GM12878 (cell line): ENCODE results near the gene DDX11. TPM values are rescaled to one million over a fixed set of nuclear protein-coding genes. Genes with fewer than 3 reads are reported as not detected.

Experiments
- ATAC-seq: fragments of 200-7000 bp; cut with Tn5 transposase; 3 replicates; pipeline ENCODE4 v1.9.1; 2020; ENCODE audit warnings: mild to moderate bottlenecking, moderate library complexity
- BruUV-seq: library from RNA; stranded (reverse); fragments of 400-500 nt; replicated peaks from 2 replicates; lab custom pipeline; 2021; lab: Mats Ljungman, UMichigan
- CTCF ChIA-PET: fragments of 300-600 bp; sonication (Branson Sonifier 250); formaldehyde crosslinking; extraction: SDS; loops from one replicate; lab custom pipeline; 2021; ENCODE audit warnings: inconsistent platforms; lab: Yijun Ruan, JAX
- POLR2A ChIA-PET: fragments of 350-600 bp; formaldehyde crosslinking; extraction: SDS; loops from one replicate; lab custom pipeline; 2021; ENCODE audit warnings: inconsistent platforms; lab: Charles Lee
- RAD21 ChIA-PET: fragments of 300-600 bp; sonication (Branson Sonifier 250); formaldehyde crosslinking; loops from one replicate; lab custom pipeline; 2023; ENCODE audit warnings: antibody characterized with exemption; ENCODE audit not compliant: unreplicated experiment; lab: Charles Lee
- SMC1A ChIA-PET: fragments of 300-600 bp; sonication (Branson Sonifier 250); formaldehyde crosslinking; loops from one replicate; lab custom pipeline; 2023; ENCODE audit not compliant: unreplicated experiment, uncharacterized antibody; lab: Charles Lee
- DNase-seq: peaks from one replicate; pipeline ENCODE4 v3.0.0-alpha.2; 2011; ENCODE audit warnings: low read depth, low spot score
- FAIRE-seq: peaks from 3 replicates; lab custom pipeline; 2011; peaks lifted over from hg19 to GRCh38; lab: Jason Lieb, UNC
- H2AFZ ChIP-seq: 2 replicates; pipeline ENCODE4 v1.6.0; 2011; ENCODE audit warnings: low read depth, low read length, control low read depth; ENCODE audit not compliant: control insufficient read depth
- H3K27ac ChIP-seq: 2 replicates; pipeline ENCODE4 v1.5.1; 2011; ENCODE audit warnings: control low read depth; ENCODE audit not compliant: control insufficient read depth, insufficient read depth
- H3K27me3 ChIP-seq, 2 experiments: replicated peaks in 1 of 2; 2 replicates each; pipeline versions ENCODE4 v1.6.0 to v1.6.1; 2011; ENCODE audit warnings: low read length in 1 of 2; ENCODE audit not compliant: control insufficient read depth in 2 of 2, insufficient read depth in 2 of 2
- H3K36me3 ChIP-seq, 2 experiments: 2 replicates each; pipeline ENCODE4 v1.5.1; 2011; ENCODE audit warnings: low read length in 1 of 2; ENCODE audit not compliant: control insufficient read depth in 2 of 2, insufficient read depth in 2 of 2
- H3K4me1 ChIP-seq: 2 replicates; pipeline ENCODE4 v1.6.1; 2011; ENCODE audit warnings: mild to moderate bottlenecking, low read length, moderate library complexity, mixed read lengths; ENCODE audit not compliant: control insufficient read depth, insufficient read depth
- H3K4me2 ChIP-seq: 2 replicates; pipeline ENCODE4 v1.6.0; 2011; ENCODE audit warnings: control low read depth; ENCODE audit not compliant: control insufficient read depth, insufficient read depth
- H3K4me3 ChIP-seq: fragments of 200-600 bp; sonication (generic); 2 replicates; pipeline ENCODE4 v1.5.1; 2016
- H3K79me2 ChIP-seq: 2 replicates; pipeline ENCODE4 v1.6.0; 2011; ENCODE audit warnings: low read length; ENCODE audit not compliant: control insufficient read depth, insufficient read depth
- H3K9ac ChIP-seq: 2 replicates; pipeline ENCODE4 v1.8.0; 2011; ENCODE audit warnings: low read length, control low read depth, mixed read lengths; ENCODE audit not compliant: control insufficient read depth, insufficient read depth
- H3K9me3 ChIP-seq: replicated peaks from 3 replicates; pipeline ENCODE4 v1.5.1; 2011; ENCODE audit warnings: mild to moderate bottlenecking, low read length; ENCODE audit not compliant: control insufficient read depth, insufficient read depth
- H4K20me1 ChIP-seq: 2 replicates; pipeline ENCODE4 v1.6.0; 2011; ENCODE audit not compliant: control insufficient read depth, insufficient read depth
- CBX3 ChIP-seq: fragments of 200-600 bp; sonication (generic); IDR thresholded peaks from 2 replicates; pipeline ENCODE4 v1.6.1; 2016; ENCODE audit warnings: low read depth, borderline replicate concordance
- CBX5 ChIP-seq: sonication (generic); IDR thresholded peaks from 2 replicates; pipeline ENCODE4 v1.6.1; 2016; ENCODE audit warnings: low read depth, moderate library complexity, mild to moderate bottlenecking, inconsistent platforms
- IKZF1 ChIP-seq: fragments of 450-650 bp; conservative IDR thresholded peaks from 2 replicates; pipeline ENCODE4 v1.6.1; 2017; ENCODE audit warnings: antibody characterized with exemption, mild to moderate bottlenecking
- IKZF2 ChIP-seq, 2 experiments: fragments of 450-650 bp; IDR thresholded peaks; 2 replicates each; pipeline ENCODE4 v1.6.1; 2017; ENCODE audit warnings: mild to moderate bottlenecking in 2 of 2, moderate library complexity in 2 of 2
- NR2C1 ChIP-seq: fragments of 450-650 bp; IDR thresholded peaks from 2 replicates; pipeline ENCODE4 v1.6.1; 2017; ENCODE audit warnings: antibody characterized with exemption, mild to moderate bottlenecking, moderate library complexity
- ZNF24 ChIP-seq: fragments of 450-650 bp; IDR thresholded peaks from 2 replicates; pipeline ENCODE4 v1.6.1; 2017; ENCODE audit warnings: antibody characterized with exemption, mild to moderate bottlenecking
- ZZZ3 ChIP-seq: IDR thresholded peaks from 2 replicates; pipeline ENCODE4 v1.6.1; 2011; ENCODE audit warnings: low read depth; ENCODE audit not compliant: control insufficient read depth, insufficient read length
- WGBS: methylation state at CpG from one replicate; pipeline ENCODE4 v1.1.6; 2016; ENCODE audit warnings: low lambda C conversion rate; ENCODE audit not compliant: insufficient replicate concordance, insufficient coverage; ENCODE audit errors: missing lambda C conversion rate; 5-methylcytosine and 5-hydroxymethylcytosine counted together
- in situ Hi-C: fragments of 300-500 bp; cut with MboI; formaldehyde crosslinking; loops from 9 replicates; pipeline ENCODE4 v1.14.3; 2018; ENCODE audit warnings: mixed read lengths
- intact Hi-C: fragments of 100-400 bp; cut with micrococcal nuclease; formaldehyde crosslinking; loops from one replicate; pipeline ENCODE4 v1.14.2; 2022; ENCODE audit not compliant: unreplicated experiment
- polyA plus RNA-seq, 11 experiments: library from polyadenylated mRNA; depleted of rRNA in 4 of 11; unstranded in 6 of 11; stranded (reverse) in 5 of 11; fragments of >200 nt; fragmentation: Nextera tagmentation in 4 of 11; fragmentation: Illumina TruSeq in 1 of 11; extraction: Ambion mirVana in 4 of 11; extraction: Trizol in 1 of 11; gene quantifications; 1 replicate in 1 of 11; 2 replicates in 10 of 11; pipeline versions ENCODE4 v1.2.1 to v1.2.3, GENCODE V29; 2011 to 2016; ENCODE audit warnings: inconsistent platforms in 2 of 11, missing spikeins in 2 of 11, low read depth in 1 of 11
- total RNA-seq, 4 experiments: library from RNA; depleted of rRNA in 3 of 4; stranded (reverse); fragments of >200 nt in 3 of 4; fragmentation: Illumina TruSeq in 1 of 4; extraction: Trizol in 1 of 4; gene quantifications; 2 replicates each; pipeline versions ENCODE4 v1.2.1 to v1.2.3, GENCODE V29; 2013 to 2021
- TF ChIP-seq, protein P1 (sequence below): fragments of 450-650 bp; IDR thresholded peaks from 2 replicates; pipeline ENCODE4 v1.6.1; 2018; ENCODE audit warnings: borderline replicate concordance, mild to moderate bottlenecking; ENCODE audit not compliant: partially characterized antibody
- TF ChIP-seq, protein P2 (sequence below): IDR thresholded peaks from 2 replicates; pipeline ENCODE4 v1.6.1; 2012; ENCODE audit warnings: low read depth, low read length, improper control_type of control experiment
- TF ChIP-seq, protein P3 (sequence below): IDR thresholded peaks from 2 replicates; pipeline ENCODE4 v1.6.1; 2012; ENCODE audit warnings: improper control_type of control experiment, low read depth, low read length; ENCODE audit not compliant: insufficient replicate concordance

The DDX11 gene
- total and polyA plus RNA-seq, 10 of the 15 experiments (the other 5 are each of a cell fraction or from before 2014, with no cell fraction given): 3.8 to 94.2 (median 46.3) TPM

DNA sequence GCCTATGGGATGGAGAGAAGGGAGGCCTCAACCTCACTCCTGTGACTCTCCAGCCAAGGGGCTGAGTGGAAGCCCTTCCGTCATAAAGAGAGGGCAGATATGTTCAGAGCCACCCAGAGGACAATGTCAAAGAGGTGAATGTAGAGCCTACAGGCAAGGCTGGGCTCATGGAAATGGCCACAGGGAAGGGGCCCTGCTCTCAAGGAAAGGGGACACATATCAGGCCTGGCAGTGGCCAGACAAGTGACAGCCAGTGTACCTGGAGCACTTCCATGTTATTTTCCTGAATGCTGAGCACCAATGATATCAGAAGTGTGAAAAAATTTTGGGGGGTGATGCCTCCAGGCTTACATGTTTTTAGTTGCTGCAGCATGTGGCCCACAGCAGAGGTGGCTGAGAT is 36.6 kb upstream of the DDX11 start:
- ChIA-PET SMC1A (no interaction called here), CTCF (no interaction called here), RAD21 (no interaction called here), POLR2A (no interaction called here)
- Histone ChIP-seq H4K20me1 (no peaks in the 10 kb centered on the region), H3K36me3 (no peaks in the 10 kb centered on the region), H3K27me3 (no peaks in the 10 kb centered on the region; a peak in 2 of 4 replicates), H3K9ac (no peak overlapping the region), H3K79me2 (no peaks in the 10 kb centered on the region), H3K4me2 (no peak overlapping the region)
- no peak for ATAC-seq
- in situ Hi-C loops: no loop called here
- 71% methylated on average over 1 of the region's 1 CpG for WGBS
- intact Hi-C loops: no loop called here
- BruUV-seq: no TSS peak
- no peak for TF ChIP-seq ZZZ3
- TF ChIP-seq, protein P1, sequence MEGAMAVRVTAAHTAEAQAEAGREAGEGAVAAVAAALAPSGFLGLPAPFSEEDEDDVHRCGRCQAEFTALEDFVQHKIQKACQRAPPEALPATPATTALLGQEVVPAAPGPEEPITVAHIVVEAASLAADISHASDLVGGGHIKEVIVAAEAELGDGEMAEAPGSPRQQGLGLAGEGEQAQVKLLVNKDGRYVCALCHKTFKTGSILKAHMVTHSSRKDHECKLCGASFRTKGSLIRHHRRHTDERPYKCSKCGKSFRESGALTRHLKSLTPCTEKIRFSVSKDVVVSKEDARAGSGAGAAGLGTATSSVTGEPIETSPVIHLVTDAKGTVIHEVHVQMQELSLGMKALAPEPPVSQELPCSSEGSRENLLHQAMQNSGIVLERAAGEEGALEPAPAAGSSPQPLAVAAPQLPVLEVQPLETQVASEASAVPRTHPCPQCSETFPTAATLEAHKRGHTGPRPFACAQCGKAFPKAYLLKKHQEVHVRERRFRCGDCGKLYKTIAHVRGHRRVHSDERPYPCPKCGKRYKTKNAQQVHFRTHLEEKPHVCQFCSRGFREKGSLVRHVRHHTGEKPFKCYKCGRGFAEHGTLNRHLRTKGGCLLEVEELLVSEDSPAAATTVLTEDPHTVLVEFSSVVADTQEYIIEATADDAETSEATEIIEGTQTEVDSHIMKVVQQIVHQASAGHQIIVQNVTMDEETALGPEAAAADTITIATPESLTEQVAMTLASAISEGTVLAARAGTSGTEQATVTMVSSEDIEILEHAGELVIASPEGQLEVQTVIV: no peak
- TF ChIP-seq, all 136 proteins: peak for 0
- no peak overlapping the region for H2AFZ ChIP-seq
- no peak for FAIRE-seq
- no peak overlapping the region for H3K4me3 ChIP-seq
- H3K9me3 ChIP-seq: no peaks in the 10 kb centered on the region
- no peak for DNase-seq
- H3K27ac ChIP-seq: no peak overlapping the region
- no peaks in the 10 kb centered on the region for H3K4me1 ChIP-seq

DNA sequence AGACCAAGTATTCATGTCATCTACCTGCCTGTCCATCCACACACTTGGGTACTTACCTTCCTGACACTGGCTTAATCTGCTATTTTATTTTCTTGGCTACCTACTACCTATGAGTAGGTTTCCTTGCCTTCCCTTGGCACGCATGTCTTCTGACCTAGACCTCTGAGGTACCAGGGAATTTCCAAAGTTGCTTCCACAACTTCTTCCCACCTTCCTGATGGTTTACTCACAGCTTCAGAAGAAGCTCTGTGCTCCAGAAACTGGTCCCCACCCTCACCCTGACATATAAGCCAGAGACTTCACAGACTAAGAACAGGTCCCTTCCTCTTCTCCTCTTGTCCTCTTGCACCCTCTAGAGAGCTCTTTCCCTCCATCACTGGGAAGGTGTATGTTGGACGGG is 35.7 kb upstream of the DDX11 start:
- intact Hi-C loops: no loop called here
- no peak overlapping the region for H3K27ac ChIP-seq
- no peaks in the 10 kb centered on the region for H3K9me3 ChIP-seq
- H3K9ac ChIP-seq: no peak overlapping the region
- ChIA-PET POLR2A (no interaction called here), RAD21 (no interaction called here), SMC1A (no interaction called here), CTCF (no interaction called here)
- no TSS peak for BruUV-seq
- ATAC-seq: no peak
- no peaks in the 10 kb centered on the region for H3K4me1 ChIP-seq
- no peaks in the 10 kb centered on the region for H4K20me1 ChIP-seq
- no peak overlapping the region for H3K4me2 ChIP-seq
- no peaks in the 10 kb centered on the region; a peak in 2 of 4 replicates for H3K27me3 ChIP-seq
- in situ Hi-C loops: no loop called here
- no peaks in the 10 kb centered on the region for H3K79me2 ChIP-seq
- 32% methylated on average over 2 of the region's 2 CpGs for whole genome bisulfite sequencing
- no peak overlapping the region for H3K4me3 ChIP-seq
- H3K36me3 ChIP-seq: no peaks in the 10 kb centered on the region
- no peak for FAIRE-seq
- no peak for DNase-seq
- no peak overlapping the region for H2AFZ ChIP-seq
- TF ChIP-seq CBX5: no peak
- TF ChIP-seq, protein P2, sequence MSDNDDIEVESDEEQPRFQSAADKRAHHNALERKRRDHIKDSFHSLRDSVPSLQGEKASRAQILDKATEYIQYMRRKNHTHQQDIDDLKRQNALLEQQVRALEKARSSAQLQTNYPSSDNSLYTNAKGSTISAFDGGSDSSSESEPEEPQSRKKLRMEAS: no peak
- no peak for TF ChIP-seq ZNF24
- TF ChIP-seq, protein P3, sequence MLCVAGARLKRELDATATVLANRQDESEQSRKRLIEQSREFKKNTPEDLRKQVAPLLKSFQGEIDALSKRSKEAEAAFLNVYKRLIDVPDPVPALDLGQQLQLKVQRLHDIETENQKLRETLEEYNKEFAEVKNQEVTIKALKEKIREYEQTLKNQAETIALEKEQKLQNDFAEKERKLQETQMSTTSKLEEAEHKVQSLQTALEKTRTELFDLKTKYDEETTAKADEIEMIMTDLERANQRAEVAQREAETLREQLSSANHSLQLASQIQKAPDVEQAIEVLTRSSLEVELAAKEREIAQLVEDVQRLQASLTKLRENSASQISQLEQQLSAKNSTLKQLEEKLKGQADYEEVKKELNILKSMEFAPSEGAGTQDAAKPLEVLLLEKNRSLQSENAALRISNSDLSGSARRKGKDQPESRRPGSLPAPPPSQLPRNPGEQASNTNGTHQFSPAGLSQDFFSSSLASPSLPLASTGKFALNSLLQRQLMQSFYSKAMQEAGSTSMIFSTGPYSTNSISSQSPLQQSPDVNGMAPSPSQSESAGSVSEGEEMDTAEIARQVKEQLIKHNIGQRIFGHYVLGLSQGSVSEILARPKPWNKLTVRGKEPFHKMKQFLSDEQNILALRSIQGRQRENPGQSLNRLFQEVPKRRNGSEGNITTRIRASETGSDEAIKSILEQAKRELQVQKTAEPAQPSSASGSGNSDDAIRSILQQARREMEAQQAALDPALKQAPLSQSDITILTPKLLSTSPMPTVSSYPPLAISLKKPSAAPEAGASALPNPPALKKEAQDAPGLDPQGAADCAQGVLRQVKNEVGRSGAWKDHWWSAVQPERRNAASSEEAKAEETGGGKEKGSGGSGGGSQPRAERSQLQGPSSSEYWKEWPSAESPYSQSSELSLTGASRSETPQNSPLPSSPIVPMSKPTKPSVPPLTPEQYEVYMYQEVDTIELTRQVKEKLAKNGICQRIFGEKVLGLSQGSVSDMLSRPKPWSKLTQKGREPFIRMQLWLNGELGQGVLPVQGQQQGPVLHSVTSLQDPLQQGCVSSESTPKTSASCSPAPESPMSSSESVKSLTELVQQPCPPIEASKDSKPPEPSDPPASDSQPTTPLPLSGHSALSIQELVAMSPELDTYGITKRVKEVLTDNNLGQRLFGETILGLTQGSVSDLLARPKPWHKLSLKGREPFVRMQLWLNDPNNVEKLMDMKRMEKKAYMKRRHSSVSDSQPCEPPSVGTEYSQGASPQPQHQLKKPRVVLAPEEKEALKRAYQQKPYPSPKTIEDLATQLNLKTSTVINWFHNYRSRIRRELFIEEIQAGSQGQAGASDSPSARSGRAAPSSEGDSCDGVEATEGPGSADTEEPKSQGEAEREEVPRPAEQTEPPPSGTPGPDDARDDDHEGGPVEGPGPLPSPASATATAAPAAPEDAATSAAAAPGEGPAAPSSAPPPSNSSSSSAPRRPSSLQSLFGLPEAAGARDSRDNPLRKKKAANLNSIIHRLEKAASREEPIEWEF: no peak
- TF ChIP-seq IKZF2 (IDR thresholded peaks at IDR 0.05): no peak
- no peak for TF ChIP-seq IKZF1
- no peak for TF ChIP-seq NR2C1
- TF ChIP-seq CBX3: no peak
